Tibial nerve (tissue), 4 donors: Measurements from ENCODE around the gene VSX2. TPM values are rescaled to one million over a fixed set of nuclear protein-coding genes. Genes with fewer than 3 reads are reported as not detected.

ENCODE experiments used
- DNase-seq, 2 donors: peaks; one replicate each; pipeline ENCODE4 v3.0.0-alpha.2; 2019; ENCODE audit warnings: low spot score in 2 of 2
- H3K27ac ChIP-seq, 4 donors: fragments of 200-600 bp; sonication (generic) in 3 of 4; one replicate each; pipeline ENCODE4 v1.5.1; 2017 to 2019; ENCODE audit warnings: mild to moderate bottlenecking in 1 of 4
- H3K27me3 ChIP-seq, 2 donors: fragments of 200-600 bp; sonication (generic) in 1 of 2; one replicate each; pipeline versions ENCODE4 v1.5.1 to v1.6.0; 2017 to 2019
- H3K36me3 ChIP-seq, 3 donors: fragments of 200-600 bp; sonication (generic); one replicate each; pipeline ENCODE4 v1.5.1; 2018 to 2019
- H3K4me1 ChIP-seq, 4 donors: fragments of 200-600 bp; sonication (generic) in 3 of 4; one replicate each; pipeline ENCODE4 v1.5.1; 2017 to 2019
- H3K4me3 ChIP-seq, 4 donors: fragments of 200-600 bp; sonication (generic) in 3 of 4; one replicate each; pipeline ENCODE4 v1.5.1; 2017 to 2019; ENCODE audit warnings: mild to moderate bottlenecking in 1 of 4, moderate library complexity in 1 of 4
- H3K9me3 ChIP-seq, 4 donors: fragments of 200-600 bp; sonication (generic) in 3 of 4; one replicate each; pipeline ENCODE4 v1.5.1; 2017 to 2019
- CTCF ChIP-seq, 5 experiments: fragments of 200-600 bp in 3 of 5; fragments of 450-650 bp in 2 of 5; sonication (generic) in 3 of 5; IDR thresholded peaks; one replicate each; pipeline ENCODE4 v1.5.1; 2016 to 2019; ENCODE audit warnings: antibody characterized with exemption in 5 of 5, mild to moderate bottlenecking in 3 of 5, moderate library complexity in 2 of 5
- EP300 ChIP-seq, 2 donors: sonication (generic); formaldehyde crosslinking; IDR thresholded peaks; one replicate each; pipeline ENCODE4 v1.6.1; 2017; ENCODE audit warnings: antibody characterized with exemption in 2 of 2, mild to moderate bottlenecking in 1 of 2
- POLR2A ChIP-seq, 2 donors: fragments of 450-650 bp; IDR thresholded peaks; one replicate each; pipeline ENCODE4 v1.6.1; 2017; ENCODE audit warnings: antibody characterized with exemption in 2 of 2, mild to moderate bottlenecking in 2 of 2, moderate library complexity in 2 of 2
- WGBS, 2 donors: methylation state at CpG; one replicate each; pipeline ENCODE4 v1.1.5; 2018; 5-methylcytosine and 5-hydroxymethylcytosine counted together
- total RNA-seq, 4 donors: library from RNA; depleted of rRNA; stranded (reverse); fragments of >200 nt; gene quantifications; one replicate each; pipeline ENCODE4 v1.1.0, GENCODE V29; 2016

The VSX2 gene
- total RNA-seq, 4 donors from 2014 or later, result not detected

- TF ChIP-seq EP300 (IDR thresholded peaks at IDR 0.05) (no peak), CTCF (IDR thresholded peaks at IDR 0.05) (no peak), POLR2A (IDR thresholded peaks at IDR 0.05) (no peak)
- H3K4me1 ChIP-seq, result peaks cover 0 to 10% (median 2%) of the 10 kb centered on the region in 4 donors
- H3K27ac ChIP-seq, result no peak overlapping the region
- H3K9me3 ChIP-seq, result no peaks in the 10 kb centered on the region
- H3K27me3 ChIP-seq, result peaks cover 0 to 52% of the 10 kb centered on the region in 2 donors
- DNase-seq, result no peak
- H3K36me3 ChIP-seq, result no peaks in the 10 kb centered on the region
- no peak overlapping the region for H3K4me3 ChIP-seq
- 83 to 91% methylated on average over 7 of the region's 7 CpGs for WGBS, 2 donors
These were observed 17.5 kb upstream of the VSX2 start for GRCh38 chr14:74221741-74222140.

GRCh38 chr14:74223016-74223415 lies 16.2 kb upstream of the VSX2 start:
- 63 to 67% methylated on average over 6 of the region's 6 CpGs for WGBS, 2 donors
- no peak for DNase-seq

GRCh38 chr14:74231784-74232183 lies 7.5 kb upstream of the VSX2 start:
- Histone ChIP-seq H3K4me1 (no peaks in the 10 kb centered on the region), H3K9me3 (peaks cover 0 to 18% (median 0%) of the 10 kb centered on the region in 4 donors), H3K27ac (no peak overlapping the region), H3K4me3 (no peak overlapping the region), H3K27me3 (peaks cover 0 to 26% of the 10 kb centered on the region in 2 donors), H3K36me3 (no peaks in the 10 kb centered on the region)
- TF ChIP-seq EP300 (IDR thresholded peaks at IDR 0.05), result no peak
- no peak for TF ChIP-seq POLR2A (IDR thresholded peaks at IDR 0.05)
- no peak for TF ChIP-seq CTCF (IDR thresholded peaks at IDR 0.05)
- DNase-seq, result no peak
- 75 to 85% methylated on average over 8 of the region's 8 CpGs for WGBS, 2 donors

More at GRCh38 chr14:74223016-74223415, 16.2 kb upstream of the VSX2 start:
- Histone ChIP-seq H3K36me3 (no peaks in the 10 kb centered on the region), H3K4me3 (no peak overlapping the region), H3K4me1 (peaks cover 0 to 3% (median 0%) of the 10 kb centered on the region in 4 donors), H3K27me3 (peaks cover 0 to 39% of the 10 kb centered on the region in 2 donors), H3K27ac (no peak overlapping the region), H3K9me3 (no peaks in the 10 kb centered on the region)
- no peak for TF ChIP-seq EP300 (IDR thresholded peaks at IDR 0.05)
- no peak for TF ChIP-seq POLR2A (IDR thresholded peaks at IDR 0.05)
- TF ChIP-seq CTCF (IDR thresholded peaks at IDR 0.05), result no peak

GRCh38 chr14:74235017-74235416 lies 4.2 kb upstream of the VSX2 start:
- H3K27ac ChIP-seq, result no peak overlapping the region
- 60 to 61% methylated on average over 4 of the region's 4 CpGs for WGBS, 2 donors

GRCh38 chr14:74237441-74237840 lies 1.8 kb upstream of the VSX2 start:
- peaks cover 0 to 5% (median 0%) of the 10 kb centered on the region in 4 donors for H3K9me3 ChIP-seq
- DNase-seq, result no peak
- peaks cover 12 to 62% of the 10 kb centered on the region in 2 donors for H3K27me3 ChIP-seq
- TF ChIP-seq EP300 (IDR thresholded peaks at IDR 0.05) (no peak), POLR2A (IDR thresholded peaks at IDR 0.05) (no peak), CTCF (IDR thresholded peaks at IDR 0.05) (no peak)
- no peaks in the 10 kb centered on the region for H3K36me3 ChIP-seq
- no peak overlapping the region for H3K27ac ChIP-seq
- peaks cover 0 to 31% (median 16%) of the 10 kb centered on the region in 4 donors for H3K4me1 ChIP-seq
- WGBS, 2 donors, result 82 to 91% methylated on average over 4 of the region's 4 CpGs
- H3K4me3 ChIP-seq, result no peak overlapping the region

More at GRCh38 chr14:74235017-74235416, 4.2 kb upstream of the VSX2 start:
- no peaks in the 10 kb centered on the region for H3K36me3 ChIP-seq
- peaks cover 0 to 18% (median 0%) of the 10 kb centered on the region in 4 donors for H3K9me3 ChIP-seq
- peaks cover 7 to 38% of the 10 kb centered on the region in 2 donors for H3K27me3 ChIP-seq
- H3K4me3 ChIP-seq, result no peak overlapping the region
- peaks cover 0 to 8% (median 2%) of the 10 kb centered on the region in 4 donors for H3K4me1 ChIP-seq
- no peak for TF ChIP-seq CTCF (IDR thresholded peaks at IDR 0.05)
- TF ChIP-seq POLR2A (IDR thresholded peaks at IDR 0.05), result no peak
- TF ChIP-seq EP300 (IDR thresholded peaks at IDR 0.05), result no peak
- DNase-seq, result no peak
